GM19328 (cell line): ENCODE measurements around the gene SDR42E2.

Experiments
- ATAC-seq: cut with Tn5 transposase; IDR thresholded peaks from one replicate; pipeline ENCODE4 v1.9.1; 2021; ENCODE audit warnings: mild to moderate bottlenecking, moderate library complexity; ENCODE audit not compliant: unreplicated experiment

Gene SDR42E2

GRCh38 chr16:22240023-22240710, 77.9 kb downstream of the SDR42E2 start:
- ATAC-seq: no peak
